BLaER1 (cell line): ENCODE measurements around the gene TMEM9.

Experiments used
- H3K27ac ChIP-seq: shearing (Covaris generic); formaldehyde crosslinking; 2 replicates; pipeline ENCODE4 v1.8.1; 2022
- H3K27me3 ChIP-seq: shearing (Covaris generic); formaldehyde crosslinking; 2 replicates; pipeline ENCODE4 v1.8.1; 2022
- H3K36me3 ChIP-seq: shearing (Covaris generic); formaldehyde crosslinking; 2 replicates; pipeline ENCODE4 v1.8.1; 2022
- H3K4me1 ChIP-seq: shearing (Covaris generic); formaldehyde crosslinking; 2 replicates; pipeline ENCODE4 v1.8.1; 2022
- H3K4me2 ChIP-seq: shearing (Covaris generic); formaldehyde crosslinking; 2 replicates; pipeline ENCODE4 v1.8.1; 2022
- H3K4me3 ChIP-seq: shearing (Covaris generic); formaldehyde crosslinking; 2 replicates; pipeline ENCODE4 v1.8.1; 2022
- H3K9ac ChIP-seq: shearing (Covaris generic); formaldehyde crosslinking; 2 replicates; pipeline ENCODE4 v1.8.1; 2022
- H3K9me3 ChIP-seq: shearing (Covaris generic); formaldehyde crosslinking; 2 replicates; pipeline ENCODE4 v1.8.1; 2022
- H4K20me1 ChIP-seq: shearing (Covaris generic); formaldehyde crosslinking; 2 replicates; pipeline ENCODE4 v1.8.1; 2022
- Cebpa-rat ChIP-seq: shearing (Covaris generic); IDR thresholded peaks from 2 replicates; pipeline ENCODE4 v1.8.1; 2022

Gene TMEM9

DNA sequence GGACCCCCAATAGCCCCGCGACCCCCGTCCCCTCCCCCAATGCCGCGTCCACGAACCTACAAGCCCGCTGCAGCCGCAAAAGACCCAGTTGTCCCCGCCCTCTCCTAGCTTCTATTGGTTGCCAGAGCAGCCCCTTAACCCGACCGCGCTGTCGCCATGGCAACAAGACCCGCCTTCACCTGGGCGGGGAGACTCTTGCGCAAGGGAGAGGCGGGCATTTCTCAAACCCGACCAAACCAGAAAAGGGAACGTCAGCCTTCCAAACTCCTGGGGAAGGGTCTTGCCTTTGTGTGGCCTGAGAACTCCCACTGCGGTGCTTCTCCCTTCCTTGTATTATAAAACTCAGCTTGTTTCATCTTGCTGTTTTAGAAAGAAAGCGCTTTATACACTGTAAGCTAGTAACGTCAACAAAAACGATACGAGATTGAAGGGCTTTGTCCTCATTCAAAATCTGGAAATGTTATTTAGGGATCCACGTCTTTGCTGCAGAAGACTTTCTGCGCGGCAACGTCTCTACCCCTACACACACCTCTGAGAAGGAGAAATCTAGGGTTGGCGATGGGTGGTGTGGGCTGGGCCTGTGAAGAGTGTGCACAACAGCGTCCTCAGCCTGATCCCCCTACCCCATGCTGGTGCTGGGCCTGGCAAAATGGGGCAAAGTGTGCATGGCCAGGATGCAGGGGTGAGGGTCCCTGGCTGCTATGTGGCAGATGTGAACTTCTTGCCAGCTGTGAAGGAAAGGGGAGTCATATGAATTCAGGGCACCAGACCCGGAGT is at the start of gene TMEM9:
TMEM9 (minus strand) TSS at position 86 of the 777 bp plus-strand sequence. CDS start 551 bp downstream, outside the sequence.
- TF ChIP-seq Cebpa-rat, result peak; percentile 100
- H3K9me3 ChIP-seq, result peaks cover 10% of the 10 kb centered on the region; the same call in 1 of the 2 replicates
- no peaks in the 10 kb centered on the region for H3K27me3 ChIP-seq
- H3K4me3 ChIP-seq, result peak within 1 kb of the TSS; percentile 88
- peaks cover 30% of the 10 kb centered on the region for H3K36me3 ChIP-seq
- peak within 1 kb of the TSS; percentile 95 for H3K4me2 ChIP-seq
- H3K9ac ChIP-seq, result peak within 1 kb of the TSS; percentile 88
- peak within 1 kb of the TSS; percentile 87 for H3K27ac ChIP-seq
- 0 out of 2 replicates have a peak, but pooled peaks cover 7% of the 10 kb centered on the region for H4K20me1 ChIP-seq
- peaks cover 21% of the 10 kb centered on the region for H3K4me1 ChIP-seq

DNA sequence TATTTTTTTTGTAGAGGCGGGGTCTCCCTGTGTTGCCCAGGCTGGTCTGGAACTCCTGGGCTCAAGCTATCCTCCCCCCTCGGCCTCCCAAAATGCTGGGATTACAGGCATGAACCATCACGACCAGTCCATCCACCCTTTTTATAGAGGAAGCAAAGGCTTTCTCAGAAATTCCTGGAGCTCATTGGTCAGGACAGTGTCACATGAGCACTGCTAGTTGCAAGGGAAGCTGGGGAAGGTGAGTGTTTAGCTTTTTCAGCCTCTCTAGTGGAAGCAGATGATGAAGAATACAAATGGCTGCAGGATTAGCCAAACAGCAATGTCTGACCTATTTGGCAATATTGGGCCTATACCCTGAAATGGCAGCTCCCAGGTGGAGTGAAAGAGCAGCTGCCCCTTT is 44.3 kb upstream of the TMEM9 start:
- Histone ChIP-seq H3K36me3 (no peaks in the 10 kb centered on the region), H3K9ac (no peak overlapping the region), H4K20me1 (no peaks in the 10 kb centered on the region), H3K27ac (no peak overlapping the region), H3K9me3 (no peaks in the 10 kb centered on the region), H3K4me3 (no peak overlapping the region), H3K27me3 (no peaks in the 10 kb centered on the region), H3K4me1 (no peaks in the 10 kb centered on the region), H3K4me2 (no peak overlapping the region)
- no peak for TF ChIP-seq Cebpa-rat

DNA sequence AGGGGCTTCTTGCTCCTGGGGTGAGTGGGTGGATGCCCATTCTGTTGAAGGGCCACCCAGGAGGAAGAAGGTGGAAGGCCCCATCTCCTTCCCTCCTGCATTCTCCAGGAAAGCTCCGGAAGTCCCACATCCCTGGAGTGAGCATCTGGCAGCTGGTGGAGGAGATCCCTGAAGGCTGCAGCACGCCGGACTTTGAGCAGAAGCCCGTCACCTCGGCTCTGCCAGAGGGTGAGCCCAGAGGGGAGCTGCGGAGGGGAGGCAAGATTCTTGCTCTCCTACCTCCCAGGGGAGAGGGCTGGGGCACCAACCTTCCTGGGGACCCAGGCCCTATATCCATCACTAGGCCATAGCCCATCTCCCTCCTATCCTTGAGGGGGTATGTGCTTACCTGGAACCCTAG is 39.8 kb upstream of the TMEM9 start:
- peaks cover 10% of the 10 kb centered on the region for H3K4me1 ChIP-seq
- no peaks in the 10 kb centered on the region for H4K20me1 ChIP-seq
- no peak for TF ChIP-seq Cebpa-rat
- no peaks in the 10 kb centered on the region for H3K36me3 ChIP-seq
- H3K27me3 ChIP-seq, result no peaks in the 10 kb centered on the region
- no peaks in the 10 kb centered on the region for H3K9me3 ChIP-seq
- no peak overlapping the region for H3K4me3 ChIP-seq
- H3K4me2 ChIP-seq, result no peak overlapping the region
- no peak overlapping the region for H3K9ac ChIP-seq
- H3K27ac ChIP-seq, result no peak overlapping the region

DNA sequence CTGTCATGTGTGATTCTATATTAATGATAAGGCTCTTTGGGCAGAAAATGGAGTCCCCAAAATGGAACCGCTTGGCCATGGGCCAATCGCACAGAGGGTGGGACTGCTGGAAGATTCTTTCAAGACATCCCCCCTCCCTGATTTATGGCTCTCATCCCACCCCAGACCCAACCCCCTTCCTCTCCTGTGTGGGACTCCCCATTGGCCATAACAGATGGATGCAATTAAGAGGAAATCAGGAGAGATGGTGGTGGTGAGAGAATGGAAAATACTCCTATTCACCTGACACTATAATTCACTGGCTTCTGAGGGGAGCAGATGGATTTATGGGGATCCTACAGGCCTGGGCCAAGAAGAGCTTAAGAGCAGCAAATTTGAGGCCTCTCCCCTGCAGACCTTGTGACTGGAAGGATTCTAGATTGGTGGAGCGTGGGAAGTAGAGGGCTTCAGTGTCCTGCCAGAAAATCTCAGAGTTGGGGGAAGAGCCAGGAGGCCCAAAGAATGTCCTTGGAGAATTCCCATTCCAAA is 38.1 kb upstream of the TMEM9 start:
- Histone ChIP-seq H4K20me1 (no peaks in the 10 kb centered on the region), H3K27ac (no peak overlapping the region), H3K4me3 (no peak overlapping the region), H3K27me3 (no peaks in the 10 kb centered on the region), H3K9ac (no peak overlapping the region), H3K9me3 (no peaks in the 10 kb centered on the region), H3K36me3 (no peaks in the 10 kb centered on the region), H3K4me1 (peaks cover 10% of the 10 kb centered on the region), H3K4me2 (no peak overlapping the region)
- TF ChIP-seq Cebpa-rat, result no peak

DNA sequence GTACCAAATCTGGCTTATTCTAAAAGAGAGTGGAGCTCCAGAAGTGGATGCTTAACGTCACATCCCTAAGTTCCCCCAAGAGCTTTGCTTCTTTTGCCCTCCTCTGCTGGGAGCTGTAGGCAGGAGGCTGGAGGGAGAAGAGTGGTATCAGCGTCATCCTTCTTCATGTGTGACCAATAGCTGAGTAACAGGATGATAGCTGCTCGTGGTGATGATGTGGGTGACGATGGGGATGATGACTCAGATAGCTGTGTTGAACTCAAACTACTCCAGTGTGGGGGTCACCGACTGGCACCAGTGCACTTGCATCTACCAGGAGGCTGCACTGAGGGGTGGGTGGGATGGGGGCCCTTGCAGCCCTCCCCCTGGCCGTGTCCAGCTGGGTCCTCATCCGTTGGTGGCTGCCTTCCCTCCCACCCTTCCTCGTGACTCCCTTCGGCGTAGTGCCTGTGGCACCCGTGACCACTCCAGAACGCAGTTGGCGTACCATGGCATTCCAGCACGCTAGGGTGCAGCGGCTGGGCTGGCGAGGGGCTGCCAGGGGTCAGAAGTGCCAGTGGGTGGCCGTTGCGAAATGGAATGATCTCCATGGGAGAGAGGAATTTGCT is 37.5 kb upstream of the TMEM9 start:
- H3K27me3 ChIP-seq, result no peaks in the 10 kb centered on the region
- H3K4me2 ChIP-seq, result no peak overlapping the region
- H3K4me1 ChIP-seq, result peaks cover 10% of the 10 kb centered on the region
- H4K20me1 ChIP-seq, result no peaks in the 10 kb centered on the region
- H3K27ac ChIP-seq, result no peak overlapping the region
- H3K9ac ChIP-seq, result no peak overlapping the region
- H3K4me3 ChIP-seq, result no peak overlapping the region
- no peaks in the 10 kb centered on the region for H3K36me3 ChIP-seq
- TF ChIP-seq Cebpa-rat, result no peak
- no peaks in the 10 kb centered on the region for H3K9me3 ChIP-seq

DNA sequence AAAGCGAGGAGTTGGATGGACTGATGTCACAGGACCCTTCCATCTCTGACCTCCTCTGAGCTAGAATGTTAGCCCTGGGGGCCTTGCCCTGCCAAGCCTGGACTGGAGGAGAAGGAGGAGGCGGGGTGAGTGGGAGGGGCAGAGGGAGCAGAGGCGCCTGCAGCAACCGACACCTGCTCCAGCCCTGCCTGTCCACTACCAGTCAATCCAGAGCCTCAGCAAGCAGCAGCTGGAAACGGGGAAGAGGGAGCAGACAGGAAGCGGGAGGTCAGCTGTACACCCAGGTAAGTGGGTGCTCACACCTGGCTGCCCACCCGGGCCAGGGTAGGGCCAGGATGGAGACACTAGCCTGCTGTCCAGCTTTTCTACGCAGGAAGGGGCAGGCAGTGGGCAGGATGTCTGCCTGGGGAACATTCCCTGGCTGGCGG is 36.4 kb upstream of the TMEM9 start, which contains the start of gene IGFN1:
IGFN1 (plus strand) TSS at position 201 of the 428 bp plus-strand sequence. CDS start 2,470 bp downstream, outside the sequence.
- Histone ChIP-seq H4K20me1 (no peaks in the 10 kb centered on the region), H3K9me3 (no peaks in the 10 kb centered on the region), H3K4me3 (no peak within 1 kb of the TSS), H3K27ac (no peak within 1 kb of the TSS), H3K36me3 (no peaks in the 10 kb centered on the region), H3K4me2 (peak within 1 kb of the TSS; percentile 30), H3K27me3 (no peaks in the 10 kb centered on the region), H3K9ac (no peak within 1 kb of the TSS), H3K4me1 (peaks cover 10% of the 10 kb centered on the region)
- TF ChIP-seq Cebpa-rat, result no peak

DNA sequence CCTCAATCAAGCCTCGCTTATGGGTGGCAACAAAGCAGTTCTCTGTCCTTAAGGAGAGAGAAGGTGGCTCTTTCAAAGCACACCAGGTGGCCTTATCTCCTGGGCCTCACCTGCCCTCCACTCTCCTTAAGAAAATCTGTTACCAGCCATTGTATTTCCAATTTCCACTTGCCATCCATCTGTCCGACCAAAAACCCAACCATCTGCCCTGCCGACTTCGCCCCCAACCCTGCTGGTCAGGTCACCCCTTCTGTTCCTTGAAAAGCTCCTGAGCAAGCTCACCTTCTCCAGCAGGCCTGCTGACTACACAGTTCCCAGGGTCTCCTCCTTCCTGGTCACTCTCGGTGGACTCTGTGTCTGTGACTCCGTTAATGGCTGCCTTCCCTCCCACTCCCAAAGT is 35.7 kb upstream of the TMEM9 start:
- no peaks in the 10 kb centered on the region for H3K36me3 ChIP-seq
- no peaks in the 10 kb centered on the region for H3K9me3 ChIP-seq
- no peak overlapping the region for H3K27ac ChIP-seq
- no peak overlapping the region for H3K9ac ChIP-seq
- H3K4me3 ChIP-seq, result no peak overlapping the region
- peak overlapping the region; percentile 30; the same call in 1 of the 2 replicates for H3K4me2 ChIP-seq
- H4K20me1 ChIP-seq, result no peaks in the 10 kb centered on the region
- H3K4me1 ChIP-seq, result peaks cover 10% of the 10 kb centered on the region
- no peak for TF ChIP-seq Cebpa-rat
- no peaks in the 10 kb centered on the region for H3K27me3 ChIP-seq

DNA sequence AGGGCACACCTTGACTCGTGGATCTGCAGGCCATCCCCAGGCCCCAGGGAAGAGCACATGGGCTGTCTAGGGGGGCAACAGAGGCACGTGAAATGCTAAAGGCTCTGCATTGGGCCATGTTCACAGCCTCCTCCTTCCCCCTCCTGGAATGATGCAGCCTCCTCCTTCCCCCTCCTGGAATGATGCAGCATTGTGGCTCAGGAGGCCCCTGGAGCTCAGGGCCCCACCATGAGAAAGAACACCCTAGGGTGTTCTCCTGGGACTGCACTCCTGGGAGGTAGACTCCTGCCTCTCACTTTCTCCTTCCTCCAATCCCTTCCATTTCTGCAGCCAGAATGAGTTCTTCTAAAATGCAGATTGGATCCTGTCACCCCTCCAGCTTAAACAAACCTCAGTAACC is 34.8 kb upstream of the TMEM9 start:
- H3K9me3 ChIP-seq, result no peaks in the 10 kb centered on the region
- no peak for TF ChIP-seq Cebpa-rat
- H3K4me3 ChIP-seq, result no peak overlapping the region
- H3K4me2 ChIP-seq, result no peak overlapping the region
- H3K27me3 ChIP-seq, result no peaks in the 10 kb centered on the region
- H3K36me3 ChIP-seq, result no peaks in the 10 kb centered on the region
- H4K20me1 ChIP-seq, result no peaks in the 10 kb centered on the region
- no peak overlapping the region for H3K9ac ChIP-seq
- H3K4me1 ChIP-seq, result peaks cover 10% of the 10 kb centered on the region
- no peak overlapping the region for H3K27ac ChIP-seq

DNA sequence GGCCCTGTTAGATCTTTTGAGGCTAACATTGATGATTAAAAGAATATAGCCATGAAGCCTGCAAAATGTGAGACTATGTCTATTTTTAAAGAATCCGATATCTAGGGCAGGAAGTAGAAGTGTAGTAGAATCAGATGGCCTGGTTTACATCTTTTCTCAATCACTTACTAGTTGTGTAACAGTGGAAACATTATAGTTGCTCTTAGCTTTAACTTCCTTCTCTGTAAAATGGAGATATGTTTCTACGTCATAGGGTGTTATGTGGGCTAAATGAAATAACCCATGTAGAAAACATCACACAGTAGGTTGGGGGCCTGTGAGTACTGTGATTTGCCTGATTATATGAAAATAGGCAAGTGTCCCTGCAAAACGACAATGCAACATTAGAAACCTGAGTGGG is 31.9 kb upstream of the TMEM9 start:
- H3K4me3 ChIP-seq, result no peak overlapping the region
- H4K20me1 ChIP-seq, result no peaks in the 10 kb centered on the region
- H3K4me1 ChIP-seq, result peaks cover 15% of the 10 kb centered on the region
- H3K4me2 ChIP-seq, result no peak overlapping the region
- no peaks in the 10 kb centered on the region for H3K36me3 ChIP-seq
- no peak for TF ChIP-seq Cebpa-rat
- H3K27ac ChIP-seq, result no peak overlapping the region
- no peaks in the 10 kb centered on the region for H3K9me3 ChIP-seq
- H3K27me3 ChIP-seq, result no peaks in the 10 kb centered on the region
- H3K9ac ChIP-seq, result no peak overlapping the region

DNA sequence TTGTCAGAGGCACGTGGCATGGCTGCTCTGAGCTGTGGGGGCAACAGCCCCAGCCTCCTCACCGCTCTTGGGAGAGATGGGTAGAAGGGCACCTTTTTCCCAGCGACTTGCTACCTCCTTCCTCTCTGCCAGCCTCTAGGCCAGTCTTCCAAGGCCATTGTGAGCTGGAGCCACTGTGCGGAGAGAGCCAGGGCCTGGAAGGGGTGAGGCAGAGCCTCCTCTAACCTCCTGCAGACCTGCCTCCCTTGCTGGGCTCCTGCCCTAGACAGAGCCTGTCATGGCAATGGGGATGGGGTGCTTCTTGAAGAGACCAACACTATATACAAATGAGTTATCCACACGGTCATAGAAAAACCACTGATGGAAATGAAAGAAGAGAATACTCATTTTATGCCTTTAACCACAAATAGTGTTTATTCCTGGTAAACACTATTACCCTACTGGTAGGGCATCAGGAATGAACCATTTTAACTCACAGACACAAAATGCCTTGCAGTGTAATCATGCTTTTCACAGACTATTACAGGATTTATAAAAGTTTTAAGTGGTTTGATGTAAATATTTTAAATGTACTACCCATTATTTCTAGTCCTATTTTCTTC is 31.4 kb upstream of the TMEM9 start:
- TF ChIP-seq Cebpa-rat, result no peak
- Histone ChIP-seq H3K27ac (no peak overlapping the region), H3K4me2 (no peak overlapping the region), H3K4me1 (peaks cover 12% of the 10 kb centered on the region), H3K27me3 (no peaks in the 10 kb centered on the region), H3K9ac (no peak overlapping the region), H3K36me3 (no peaks in the 10 kb centered on the region), H3K4me3 (no peak overlapping the region), H4K20me1 (no peaks in the 10 kb centered on the region), H3K9me3 (no peaks in the 10 kb centered on the region)
